ENCODE data around the gene VGLL4. TPM values are rescaled to one million over a fixed set of nuclear protein-coding genes. Genes with fewer than 3 reads are reported as not detected.

The VGLL4 gene
- total RNA-seq, 4 donors from 2014 or later, result 59.5 to 117 (median 80.9) TPM

GRCh38 chr3:11554666-11555065 lies 89.0 kb downstream of the VGLL4 start:
- 91 to 95% methylated on average over 11 to 12 of the region's 12 CpGs for WGBS, 2 donors
- intact Hi-C loops (cut with DNase I; ENCODE audit: low total_unique reads), result no loop called here
- H3K4me3 ChIP-seq (ENCODE audit: low read depth, poor library complexity, severe bottlenecking), result no peak overlapping the region
- DNase-seq (ENCODE audit: low spot score in 2 of 2), result no peak
- TF ChIP-seq CTCF (IDR thresholded peaks at IDR 0.05), result no peak
- TF ChIP-seq POLR2A (IDR thresholded peaks at IDR 0.05), result no peak

GRCh38 chr3:11554236-11554610 lies 89.5 kb downstream of the VGLL4 start:
- no peak for TF ChIP-seq CTCF (IDR thresholded peaks at IDR 0.05)
- no peak for TF ChIP-seq POLR2A (IDR thresholded peaks at IDR 0.05)
- 86 to 93% methylated on average over 3 of the region's 3 CpGs for WGBS, 2 donors
- intact Hi-C loops (cut with DNase I; ENCODE audit: low total_unique reads), result no loop called here
- no peak for DNase-seq (ENCODE audit: low spot score in 2 of 2)
- H3K4me3 ChIP-seq (ENCODE audit: low read depth, poor library complexity, severe bottlenecking), result no peak overlapping the region

- intact Hi-C loops (cut with DNase I; ENCODE audit: low total_unique reads), result no loop called here
- no peak overlapping the region for H3K4me3 ChIP-seq (ENCODE audit: low read depth, poor library complexity, severe bottlenecking)
- DNase-seq (ENCODE audit: low spot score in 2 of 2), result no peak
- WGBS, 2 donors, result 67 to 68% methylated on average over 16 to 17 of the region's 17 CpGs
- TF ChIP-seq POLR2A (IDR thresholded peaks at IDR 0.05) (no peak), CTCF (IDR thresholded peaks at IDR 0.05) (no peak)
Observed at GRCh38 chr3:11553436-11554235, 90.1 kb downstream of the VGLL4 start.

- intact Hi-C loops (cut with DNase I; ENCODE audit: low total_unique reads), result no loop called here
- no peak overlapping the region for H3K4me3 ChIP-seq (ENCODE audit: low read depth, poor library complexity, severe bottlenecking)
- DNase-seq (ENCODE audit: low spot score in 2 of 2), result no peak
- no peak for TF ChIP-seq CTCF (IDR thresholded peaks at IDR 0.05)
- TF ChIP-seq POLR2A (IDR thresholded peaks at IDR 0.05), result no peak
- WGBS, 2 donors, result 87 to 91% methylated on average over 16 of the region's 16 CpGs
Observed at GRCh38 chr3:11552289-11553264, 91.1 kb downstream of the VGLL4 start.

- WGBS, 2 donors, result 44 to 58% methylated on average over 17 of the region's 17 CpGs
- DNase-seq (ENCODE audit: low spot score in 2 of 2), result no peak
Observed at GRCh38 chr3:11551036-11551435, 92.7 kb downstream of the VGLL4 start.

More at GRCh38 chr3:11551036-11551435, 92.7 kb downstream of the VGLL4 start:
- H3K4me3 ChIP-seq (ENCODE audit: low read depth, poor library complexity, severe bottlenecking), result no peak overlapping the region
- TF ChIP-seq POLR2A (IDR thresholded peaks at IDR 0.05), result no peak
- no peak for TF ChIP-seq CTCF (IDR thresholded peaks at IDR 0.05)
- intact Hi-C loops (cut with DNase I; ENCODE audit: low total_unique reads), result no loop called here

Data from lower leg skin (tissue), 4 donors.